IMR-90 (cell line): Measurements from ENCODE around the gene DEFB110. TPM values are rescaled to one million over a fixed set of nuclear protein-coding genes. Genes with fewer than 3 reads are reported as not detected.

Experiments
- ATAC-seq: fragments of 200-7000 bp; cut with Tn5 transposase; 2 replicates; pipeline ENCODE4 v1.9.1; 2020; ENCODE audit warnings: low read depth, mild to moderate bottlenecking, moderate library complexity
- BruUV-seq: library from RNA; stranded (reverse); fragments of 400-500 nt; replicated peaks from 2 replicates; lab custom pipeline; 2021; lab: Mats Ljungman, UMichigan
- CTCF ChIA-PET: fragments of 300-600 bp; formaldehyde crosslinking; extraction: SDS; loops from one replicate; lab custom pipeline; 2021; ENCODE audit warnings: antibody characterized with exemption; lab: Yijun Ruan, JAX
- POLR2A ChIA-PET: fragments of 300-600 bp; sonication (Branson Sonifier 250); formaldehyde crosslinking; loops from one replicate; lab custom pipeline; 2022; ENCODE audit warnings: antibody characterized with exemption; ENCODE audit not compliant: unreplicated experiment; lab: Charles Lee
- DNase-seq: peaks from one replicate; pipeline ENCODE4 v3.0.0; 2013
- H2AFZ ChIP-seq: replicated peaks from 2 replicates; pipeline ENCODE3; 2013; ENCODE audit warnings: low read length, mild to moderate bottlenecking; ENCODE audit not compliant: poor library complexity
- H2AK5ac ChIP-seq: 2 replicates; pipeline ENCODE4 v1.6.1; 2013; ENCODE audit warnings: low read depth, low read length, inconsistent platforms
- H2AK9ac ChIP-seq: replicated peaks from 2 replicates; pipeline ENCODE3; 2013; ENCODE audit warnings: mild to moderate bottlenecking, low read depth, low read length, moderate library complexity; ENCODE audit not compliant: poor library complexity
- H2BK120ac ChIP-seq: 2 replicates; pipeline ENCODE4 v1.6.1; 2013; ENCODE audit warnings: low read depth, low read length, inconsistent platforms
- H2BK15ac ChIP-seq: 3 replicates; pipeline ENCODE4 v1.6.1; 2013; ENCODE audit warnings: low read depth, low read length, inconsistent platforms
- H2BK20ac ChIP-seq: 2 replicates; pipeline ENCODE4 v1.6.1; 2013; ENCODE audit warnings: low read depth, mild to moderate bottlenecking, inconsistent platforms, low read length, moderate library complexity
- H2BK5ac ChIP-seq: 2 replicates; pipeline ENCODE4 v1.6.1; 2013; ENCODE audit warnings: mild to moderate bottlenecking, low read depth, low read length, inconsistent platforms; ENCODE audit not compliant: poor library complexity, severe bottlenecking
- H3K14ac ChIP-seq: replicated peaks from 2 replicates; pipeline ENCODE4 v1.6.1; 2013; ENCODE audit warnings: low read depth, low read length, inconsistent platforms
- H3K18ac ChIP-seq: 2 replicates; pipeline ENCODE4 v1.6.1; 2013; ENCODE audit warnings: low read depth, low read length, control low read depth
- H3K23ac ChIP-seq: 2 replicates; pipeline ENCODE4 v1.6.1; 2013; ENCODE audit warnings: low read depth, low read length, inconsistent platforms
- H3K27ac ChIP-seq: 2 replicates; pipeline ENCODE4 v1.5.1; 2013; ENCODE audit warnings: mild to moderate bottlenecking, control low read depth, low read length; ENCODE audit not compliant: insufficient read depth
- H3K27me3 ChIP-seq: 2 replicates; pipeline ENCODE4 v1.6.1; 2013; ENCODE audit warnings: low read length; ENCODE audit not compliant: control insufficient read depth, insufficient read depth
- H3K36me3 ChIP-seq: 2 replicates; pipeline ENCODE4 v1.6.1; 2013; ENCODE audit warnings: low read length, mixed read lengths; ENCODE audit not compliant: control insufficient read depth, insufficient read depth
- H3K4ac ChIP-seq: 2 replicates; pipeline ENCODE4 v1.6.1; 2013; ENCODE audit warnings: low read depth, low read length, inconsistent platforms
- H3K4me1 ChIP-seq: 2 replicates; pipeline ENCODE4 v1.6.1; 2013; ENCODE audit warnings: low read length, mixed read lengths; ENCODE audit not compliant: control insufficient read depth, insufficient read depth
- H3K4me2 ChIP-seq: 2 replicates; pipeline ENCODE4 v1.6.1; 2013; ENCODE audit warnings: low read depth, mild to moderate bottlenecking, control low read depth, low read length, moderate library complexity
- H3K4me3 ChIP-seq: 2 replicates; pipeline ENCODE4 v1.5.1; 2013; ENCODE audit warnings: low read depth, mild to moderate bottlenecking, control low read depth, low read length, moderate library complexity; ENCODE audit not compliant: insufficient read depth
- H3K56ac ChIP-seq: 2 replicates; pipeline ENCODE4 v1.6.1; 2013; ENCODE audit warnings: low read length, inconsistent platforms; ENCODE audit not compliant: insufficient read depth; ENCODE audit errors: extremely low read depth
- H3K79me1 ChIP-seq, 2 experiments: 2 replicates each; pipeline ENCODE4 v1.6.1; 2013; ENCODE audit warnings: low read length in 2 of 2, inconsistent platforms in 1 of 2, low read depth in 1 of 2
- H3K9ac ChIP-seq: 2 replicates; pipeline ENCODE4 v1.6.1; 2013; ENCODE audit warnings: low read depth, low read length, control low read depth
- H3K9me1 ChIP-seq: 2 replicates; pipeline ENCODE4 v1.6.1; 2013; ENCODE audit warnings: low read length, inconsistent platforms; ENCODE audit not compliant: insufficient read depth
- H3K9me3 ChIP-seq: 2 replicates; pipeline ENCODE4 v1.6.1; 2013; ENCODE audit warnings: low read length; ENCODE audit not compliant: control insufficient read depth, insufficient read depth
- H4K20me1 ChIP-seq: 2 replicates; pipeline ENCODE4 v1.6.1; 2013; ENCODE audit warnings: low read length, inconsistent platforms; ENCODE audit not compliant: insufficient read depth
- H4K5ac ChIP-seq: 2 replicates; pipeline ENCODE4 v1.6.1; 2013; ENCODE audit warnings: mild to moderate bottlenecking, low read depth, low read length, control low read depth
- H4K8ac ChIP-seq, 2 experiments: 2 replicates each; pipeline ENCODE4 v1.6.1; 2013; ENCODE audit warnings: low read depth in 2 of 2, low read length in 2 of 2, control low read depth in 1 of 2, inconsistent platforms in 1 of 2
- H4K91ac ChIP-seq: 2 replicates; pipeline ENCODE4 v1.6.1; 2013; ENCODE audit warnings: low read depth, low read length, inconsistent platforms; ENCODE audit not compliant: insufficient read depth
- BHLHE40 ChIP-seq: fragments of 150-350 bp; IDR thresholded peaks from 2 replicates; pipeline ENCODE4 v1.6.1; 2016; ENCODE audit warnings: mild to moderate bottlenecking, low read depth, low read length
- CEBPB ChIP-seq: IDR thresholded peaks from 2 replicates; pipeline ENCODE4 v1.6.1; 2012; ENCODE audit warnings: low read depth, low read length, improper control_type of control experiment
- CHD1 ChIP-seq: IDR thresholded peaks from 2 replicates; pipeline ENCODE4 v1.6.1; 2012; ENCODE audit warnings: low read depth, low read length, improper control_type of control experiment
- ELK1 ChIP-seq: fragments of 150-350 bp; IDR thresholded peaks from 2 replicates; pipeline ENCODE4 v1.6.1; 2016; ENCODE audit warnings: low read depth, mild to moderate bottlenecking, low read length, moderate library complexity, borderline replicate concordance
- FOS ChIP-seq: fragments of 150-350 bp; IDR thresholded peaks from 2 replicates; pipeline ENCODE4 v1.6.1; 2016; ENCODE audit warnings: low read depth, low read length
- MAFK ChIP-seq: IDR thresholded peaks from 2 replicates; pipeline ENCODE4 v1.6.1; 2012; ENCODE audit warnings: low read depth, low read length, improper control_type of control experiment
- MXI1 ChIP-seq: IDR thresholded peaks from 2 replicates; pipeline ENCODE4 v1.6.1; 2012; ENCODE audit warnings: low read depth, mild to moderate bottlenecking, low read length, moderate library complexity, borderline replicate concordance
- POLR2A ChIP-seq: IDR thresholded peaks from 2 replicates; pipeline ENCODE4 v1.6.1; 2012; ENCODE audit warnings: mild to moderate bottlenecking, low read depth, low read length
- RAD21 ChIP-seq: IDR thresholded peaks from 2 replicates; pipeline ENCODE4 v1.6.1; 2012; ENCODE audit warnings: low read length, improper control_type of control experiment
- RCOR1 ChIP-seq: IDR thresholded peaks from 2 replicates; pipeline ENCODE4 v1.6.1; 2012; ENCODE audit warnings: mild to moderate bottlenecking, low read length, improper control_type of control experiment; ENCODE audit not compliant: insufficient replicate concordance
- RFX5 ChIP-seq: IDR thresholded peaks from 2 replicates; pipeline ENCODE4 v1.8.0; 2012; ENCODE audit warnings: low read depth, mild to moderate bottlenecking, low read length, moderate library complexity
- SMC3 ChIP-seq: fragments of 150-350 bp; IDR thresholded peaks from 2 replicates; pipeline ENCODE4 v1.6.1; 2016; ENCODE audit warnings: low read depth, mild to moderate bottlenecking, antibody characterized with exemption, low read length, moderate library complexity
- USF2 ChIP-seq: fragments of 150-350 bp; IDR thresholded peaks from 2 replicates; pipeline ENCODE4 v1.6.1; 2017; ENCODE audit warnings: mild to moderate bottlenecking, antibody characterized with exemption, low read length, low read depth
- WGBS, 2 experiments: methylation state at CpG; one replicate each; pipeline versions ENCODE4 v1.1.5 to v1.1.7; 2013; ENCODE audit warnings: missing lambda C conversion rate in 2 of 2; ENCODE audit not compliant: insufficient read length in 1 of 2; ENCODE audit errors: extremely low coverage in 2 of 2; 5-methylcytosine and 5-hydroxymethylcytosine counted together
- dilution Hi-C: fragments of 300-500 bp; cut with HindIII; formaldehyde crosslinking; loops from one replicate; pipeline ENCODE4 v1.14.3; 2018; ENCODE audit warnings: low sequenced_read_pairs; ENCODE audit not compliant: unreplicated experiment
- in situ Hi-C: fragments of 300-500 bp; cut with MboI; formaldehyde crosslinking; loops from 3 replicates; pipeline ENCODE4 v1.14.3; 2019; ENCODE audit warnings: low sequenced_read_pairs, inconsistent platforms, mixed read lengths
- intact Hi-C: fragments of 100-400 bp; cut with micrococcal nuclease; formaldehyde crosslinking; loops from 2 replicates; pipeline ENCODE4 v1.10.0; 2022
- polyA plus RNA-seq, 3 experiments: library from polyadenylated mRNA; depleted of rRNA; stranded (reverse); fragments of >200 nt; gene quantifications; 2 replicates each; pipeline ENCODE4 v1.2.3, GENCODE V29; 2012; ENCODE audit warnings: low replicate concordance in 1 of 3
- total RNA-seq: library from RNA; depleted of rRNA; stranded (reverse); fragments of >200 nt; gene quantifications from 2 replicates; pipeline ENCODE4 v1.2.3, GENCODE V29; 2012

Gene DEFB110
- total and polyA plus RNA-seq, 2 of the 4 experiments (the other 2 are of a cell fraction), result not detected

GRCh38 chr6:50003139-50003538, 18.7 kb downstream of the DEFB110 start:
- no peak overlapping the region for H2AK5ac ChIP-seq
- H3K27ac ChIP-seq, result no peak overlapping the region
- no peak overlapping the region for H2AK9ac ChIP-seq
- in situ Hi-C loops, result no loop called here
- ATAC-seq (no peak), DNase-seq (no peak)
- dilution Hi-C loops, result no loop called here
- no peak overlapping the region for H2BK20ac ChIP-seq
- H2BK15ac ChIP-seq, result no peak overlapping the region
- H2BK5ac ChIP-seq, result no peak overlapping the region
- H3K23ac ChIP-seq, result no peak overlapping the region
- H3K14ac ChIP-seq, result no peak overlapping the region
- H3K18ac ChIP-seq, result no peak overlapping the region
- H3K36me3 ChIP-seq, result no peaks in the 10 kb centered on the region
- no peaks in the 10 kb centered on the region for H3K4me1 ChIP-seq
- H4K91ac ChIP-seq, result no peak overlapping the region
- H3K4me2 ChIP-seq, result no peak overlapping the region
- H3K4ac ChIP-seq, result no peak overlapping the region
- H4K20me1 ChIP-seq, result no peaks in the 10 kb centered on the region
- no peak overlapping the region for H4K8ac ChIP-seq
- no peak overlapping the region for H2BK120ac ChIP-seq
- no CpG with 5 or more reads among the region's 3 CpGs for WGBS, 2 experiments
- POLR2A ChIA-PET, result no interaction called here
- no peaks in the 10 kb centered on the region for H3K9me3 ChIP-seq
- no peak overlapping the region for H3K9ac ChIP-seq
- no peak overlapping the region for H3K4me3 ChIP-seq
- no peak overlapping the region for H4K5ac ChIP-seq
- no TSS peak for BruUV-seq
- TF ChIP-seq RFX5 (no peak), CEBPB (no peak), FOS (no peak), CHD1 (no peak), MXI1 (no peak), USF2 (no peak), BHLHE40 (no peak), ELK1 (no peak), POLR2A (no peak), SMC3 (no peak), MAFK (no peak), RAD21 (no peak), RCOR1 (no peak)
- intact Hi-C loops, result no loop called here
- H3K27me3 ChIP-seq, result no peaks in the 10 kb centered on the region
- no peaks in the 10 kb centered on the region for H3K79me1 ChIP-seq
- CTCF ChIA-PET, result no interaction called here
- no peaks in the 10 kb centered on the region for H3K9me1 ChIP-seq
- H3K56ac ChIP-seq, result no peak overlapping the region
- no peak overlapping the region for H2AFZ ChIP-seq
